Thyroid gland (tissue), 4 donors: ENCODE measurements around the gene SLC25A1. TPM values are rescaled to one million over a fixed set of nuclear protein-coding genes. Genes with fewer than 3 reads are reported as not detected.

Experiments used
- DNase-seq, 2 donors: peaks; one replicate each; pipeline ENCODE4 v3.0.0-alpha.2; 2019
- H3K27ac ChIP-seq, 3 donors: fragments of 200-600 bp; sonication (generic); 1 replicate in 2 of 3; 2 replicates in 1 of 3; pipeline ENCODE4 v1.5.1; 2016 to 2019; ENCODE audit warnings: mild to moderate bottlenecking in 1 of 3, moderate library complexity in 1 of 3
- H3K27me3 ChIP-seq: fragments of 200-600 bp; sonication (generic); one replicate; pipeline ENCODE4 v1.5.1; 2019
- H3K36me3 ChIP-seq, 2 donors: fragments of 200-600 bp; sonication (generic); one replicate each; pipeline ENCODE4 v1.5.1; 2016 to 2019
- H3K4me1 ChIP-seq, 2 donors: fragments of 200-600 bp; sonication (generic); one replicate each; pipeline ENCODE4 v1.5.1; 2017 to 2019
- H3K4me3 ChIP-seq, 3 donors: fragments of 200-600 bp; sonication (generic); replicated peaks in 1 of 3; 1 replicate in 2 of 3; 2 replicates in 1 of 3; pipeline ENCODE4 v1.5.1; 2016; ENCODE audit warnings: mild to moderate bottlenecking in 1 of 3
- H3K9me3 ChIP-seq: fragments of 200-600 bp; sonication (generic); one replicate; pipeline ENCODE4 v1.5.1; 2017
- CTCF ChIP-seq, 6 experiments: fragments of 200-600 bp in 3 of 6; fragments of 450-650 bp in 3 of 6; sonication (generic) in 3 of 6; IDR thresholded peaks; one replicate each; pipeline ENCODE4 v1.5.1; 2016 to 2019; ENCODE audit warnings: antibody characterized with exemption in 6 of 6, mild to moderate bottlenecking in 2 of 6, inconsistent platforms in 1 of 6, moderate library complexity in 1 of 6
- POLR2A ChIP-seq, 2 donors: fragments of 450-650 bp; IDR thresholded peaks; one replicate each; pipeline ENCODE4 v1.6.1; 2017; ENCODE audit warnings: antibody characterized with exemption in 2 of 2, mild to moderate bottlenecking in 2 of 2, moderate library complexity in 1 of 2
- WGBS, 2 donors: methylation state at CpG; one replicate each; pipeline ENCODE4 v1.1.5; 2017; 5-methylcytosine and 5-hydroxymethylcytosine counted together
- intact Hi-C: fragments of 100-400 bp; cut with DNase I; formaldehyde crosslinking; loops from one replicate; pipeline ENCODE4 v1.15.1; 2023
- total RNA-seq, 4 donors: library from RNA; depleted of rRNA; stranded (reverse); fragments of >200 nt; gene quantifications; one replicate each; pipeline ENCODE4 v1.2.3, GENCODE V29; 2016

Gene SLC25A1
- total RNA-seq, 4 donors from 2014 or later, result 38.7 to 79.9 (median 62.1) TPM

DNA sequence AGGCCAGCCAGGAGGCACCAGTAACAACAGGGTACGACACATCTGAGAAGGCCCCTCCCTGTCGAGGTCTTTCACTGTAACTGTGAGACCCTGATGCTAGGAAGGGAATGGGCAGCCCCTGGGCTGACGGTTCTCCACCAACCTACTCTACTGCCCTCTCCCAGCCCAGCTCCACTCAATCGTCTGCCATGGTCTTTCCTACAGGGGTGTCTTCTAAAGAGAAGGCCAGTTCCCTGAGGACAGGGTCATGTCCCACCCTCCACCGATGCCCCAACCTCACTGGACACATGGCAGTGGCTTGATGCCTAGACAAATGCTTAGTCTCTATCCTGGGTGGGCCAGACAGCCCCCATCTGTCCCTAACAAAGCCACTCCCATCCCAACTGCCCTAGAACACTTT, 46.0 kb upstream of the SLC25A1 start:
- intact Hi-C loops, result no loop called here
- Histone ChIP-seq H3K27me3 (no peaks in the 10 kb centered on the region), H3K4me1 (peaks cover 0 to 15% of the 10 kb centered on the region in 2 donors), H3K36me3 (peaks cover 0 to 33% of the 10 kb centered on the region in 2 donors), H3K27ac (no peak overlapping the region), H3K9me3 (no peaks in the 10 kb centered on the region), H3K4me3 (no peak overlapping the region)
- DNase-seq, result no peak
- 92 to 93% methylated on average over 5 of the region's 5 CpGs for WGBS, 2 donors
- TF ChIP-seq CTCF (IDR thresholded peaks at IDR 0.05), result no peak
- no peak for TF ChIP-seq POLR2A (IDR thresholded peaks at IDR 0.05)

GRCh38 chr22:19223617-19224016, 45.1 kb upstream of the SLC25A1 start:
- TF ChIP-seq POLR2A (IDR thresholded peaks at IDR 0.05), result no peak
- intact Hi-C loops, result no loop called here
- peaks cover 0 to 33% of the 10 kb centered on the region in 2 donors for H3K36me3 ChIP-seq

DNA sequence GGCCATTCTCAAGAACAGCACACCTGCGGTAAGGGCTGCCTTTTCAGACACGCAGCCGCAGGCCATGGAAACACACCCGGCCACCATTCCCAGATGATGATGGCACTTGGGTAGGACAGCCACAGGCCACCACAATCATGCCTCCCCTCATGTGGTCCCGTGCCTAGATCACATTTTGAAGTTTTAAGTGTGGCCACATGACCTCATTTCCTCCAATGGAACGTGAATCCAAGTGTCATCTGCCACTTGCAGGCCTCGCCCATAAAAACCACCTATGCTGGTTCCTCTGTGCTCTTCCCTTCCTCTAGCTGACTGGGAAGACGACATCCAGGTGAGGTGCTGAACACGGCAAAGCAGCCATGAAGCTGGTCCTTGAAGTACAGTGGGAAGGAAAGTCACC, 44.6 kb upstream of the SLC25A1 start:
- H3K36me3 ChIP-seq, result peaks cover 0 to 33% of the 10 kb centered on the region in 2 donors
- TF ChIP-seq POLR2A (IDR thresholded peaks at IDR 0.05) (no peak), CTCF (IDR thresholded peaks at IDR 0.05) (no peak)
- WGBS, 2 donors, result 89 to 94% methylated on average over 6 to 9 of the region's 9 CpGs
- no peak for DNase-seq
- no peak overlapping the region for H3K27ac ChIP-seq
- no peak overlapping the region for H3K4me3 ChIP-seq
- intact Hi-C loops, result no loop called here
- peaks cover 2 to 6% of the 10 kb centered on the region in 2 donors for H3K4me1 ChIP-seq
- H3K27me3 ChIP-seq, result no peaks in the 10 kb centered on the region
- no peaks in the 10 kb centered on the region for H3K9me3 ChIP-seq

More at GRCh38 chr22:19223617-19224016, 45.1 kb upstream of the SLC25A1 start:
- Histone ChIP-seq H3K9me3 (no peaks in the 10 kb centered on the region), H3K27me3 (no peaks in the 10 kb centered on the region), H3K4me3 (no peak overlapping the region), H3K27ac (no peak overlapping the region), H3K4me1 (peaks cover 0 to 11% of the 10 kb centered on the region in 2 donors)
- 87 to 92% methylated on average over 6 of the region's 6 CpGs for WGBS, 2 donors
- no peak for DNase-seq

DNA sequence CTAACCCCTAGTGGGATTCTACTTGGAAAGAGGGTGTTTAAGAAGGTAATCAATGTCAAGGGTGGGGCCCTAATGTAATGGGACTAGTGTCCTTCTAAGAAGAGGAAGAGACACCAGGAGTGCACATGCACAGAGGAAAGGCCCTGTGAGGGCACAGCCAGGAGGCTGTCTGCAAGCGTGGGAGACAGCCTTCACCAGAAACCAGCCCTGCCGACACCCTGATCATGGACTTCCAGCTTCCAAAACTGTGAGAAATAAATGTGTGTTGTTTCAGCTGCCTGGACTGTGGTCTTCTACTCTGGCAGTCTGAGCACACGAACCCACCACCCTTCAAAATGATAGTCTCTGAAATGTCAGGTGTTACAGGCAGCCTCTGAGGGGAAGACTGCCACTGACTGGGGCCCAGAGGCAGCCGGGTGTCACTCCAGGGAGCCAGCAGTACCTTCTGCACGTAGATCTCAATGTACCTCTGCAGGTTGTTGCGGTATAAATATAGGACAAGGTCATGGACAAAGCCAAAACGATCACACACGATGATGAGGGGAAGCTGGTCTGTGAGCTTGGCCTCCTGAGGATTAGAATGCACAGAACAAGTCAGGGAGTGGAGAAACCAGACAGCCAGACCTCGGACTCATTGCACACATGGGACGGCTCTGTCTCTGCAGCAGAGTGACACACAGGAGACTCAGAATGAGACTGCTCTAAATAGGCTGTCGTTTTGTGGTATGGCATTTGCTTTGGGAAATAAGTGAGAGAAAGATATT, 43.9 kb upstream of the SLC25A1 start:
- Histone ChIP-seq H3K4me1 (peaks cover 0 to 4% of the 10 kb centered on the region in 2 donors), H3K36me3 (peaks cover 0 to 33% of the 10 kb centered on the region in 2 donors), H3K9me3 (no peaks in the 10 kb centered on the region), H3K27me3 (no peaks in the 10 kb centered on the region), H3K27ac (no peak overlapping the region), H3K4me3 (no peak overlapping the region)
- intact Hi-C loops, result no loop called here
- TF ChIP-seq CTCF (IDR thresholded peaks at IDR 0.05) (no peak), POLR2A (IDR thresholded peaks at IDR 0.05) (no peak)
- no peak for DNase-seq
- 92% methylated on average over 11 of the region's 11 CpGs for WGBS, 2 donors

GRCh38 chr22:19220867-19221266, 42.3 kb upstream of the SLC25A1 start:
- TF ChIP-seq CTCF (IDR thresholded peaks at IDR 0.05), result no peak
- TF ChIP-seq POLR2A (IDR thresholded peaks at IDR 0.05), result no peak
- Histone ChIP-seq H3K4me3 (no peak overlapping the region), H3K27me3 (no peaks in the 10 kb centered on the region), H3K9me3 (no peaks in the 10 kb centered on the region), H3K36me3 (peaks cover 0 to 29% of the 10 kb centered on the region in 2 donors), H3K4me1 (peaks cover 0 to 4% of the 10 kb centered on the region in 2 donors), H3K27ac (no peak overlapping the region)
- 95 to 97% methylated on average over 3 of the region's 3 CpGs for WGBS, 2 donors
- DNase-seq, result no peak
- intact Hi-C loops, result no loop called here
